OCI-LY3 (cell line): ENCODE measurements around the gene ROCK2.

Source experiments
- H2AFZ ChIP-seq: fragments of 200-600, 300-600 bp; shearing (Covaris generic); 2 replicates; pipeline ENCODE4 v1.6.0; 2014; ENCODE audit warnings: antibody characterized with exemption, low read depth, low read length
- H3K27ac ChIP-seq: fragments of 200-600, 300-600 bp; sonication (generic); 2 replicates; pipeline ENCODE4 v1.5.1; 2014; ENCODE audit warnings: mild to moderate bottlenecking, low read length, moderate library complexity, mixed read lengths
- H3K27me3 ChIP-seq: fragments of 200-600, 300-600 bp; sonication (generic); 2 replicates; pipeline ENCODE4 v1.6.1; 2014; ENCODE audit warnings: low read depth, low read length, mixed read lengths
- H3K36me3 ChIP-seq: fragments of 200-600, 300-600 bp; sonication (generic); replicated peaks from 2 replicates; pipeline ENCODE3; 2014; ENCODE audit warnings: low read depth, low read length, mixed read lengths
- H3K4me1 ChIP-seq: fragments of 300-600, 200-600 bp; sonication (generic); 2 replicates; pipeline ENCODE4 v1.6.1; 2014; ENCODE audit warnings: low read length, mixed read lengths
- H3K4me2 ChIP-seq: fragments of 200-600, 300-600 bp; sonication (generic); 2 replicates; pipeline ENCODE4 v1.6.1; 2014; ENCODE audit warnings: low read length, mixed read lengths
- H3K4me3 ChIP-seq: fragments of 300-600, 200-600 bp; sonication (generic); 2 replicates; pipeline ENCODE4 v1.5.1; 2014; ENCODE audit warnings: antibody characterized with exemption, mild to moderate bottlenecking, low read length, moderate library complexity
- H3K79me2 ChIP-seq: fragments of 300-600, 200-600 bp; shearing (Covaris generic); 2 replicates; pipeline ENCODE4 v1.6.1; 2014; ENCODE audit warnings: mild to moderate bottlenecking, low read length, mixed read lengths
- H3K9ac ChIP-seq: fragments of 300-600, 200-600 bp; shearing (Covaris generic); 2 replicates; pipeline ENCODE4 v1.6.0; 2014; ENCODE audit warnings: mild to moderate bottlenecking, low read length, moderate library complexity
- H3K9me3 ChIP-seq: fragments of 200-600, 300-600 bp; shearing (Covaris generic); 2 replicates; pipeline ENCODE4 v1.6.1; 2014; ENCODE audit warnings: low read length, mixed read lengths; ENCODE audit not compliant: insufficient read depth
- H4K20me1 ChIP-seq: fragments of 200-600, 300-600 bp; sonication (generic); 2 replicates; pipeline ENCODE4 v1.6.1; 2016; ENCODE audit warnings: low read length, mixed read lengths; ENCODE audit not compliant: insufficient read depth
- CTCF ChIP-seq: fragments of 200-600, 300-600 bp; sonication (generic); IDR thresholded peaks from 2 replicates; pipeline ENCODE4 v1.5.1; 2014; ENCODE audit warnings: antibody characterized with exemption, low read length, low read depth
- EZH2phosphoT487 ChIP-seq: fragments of 200-600 bp; shearing (Covaris generic); IDR thresholded peaks from 2 replicates; pipeline ENCODE4 v1.6.1; 2018; ENCODE audit warnings: antibody characterized with exemption, mixed run types, low read depth

ROCK2 gene

DNA sequence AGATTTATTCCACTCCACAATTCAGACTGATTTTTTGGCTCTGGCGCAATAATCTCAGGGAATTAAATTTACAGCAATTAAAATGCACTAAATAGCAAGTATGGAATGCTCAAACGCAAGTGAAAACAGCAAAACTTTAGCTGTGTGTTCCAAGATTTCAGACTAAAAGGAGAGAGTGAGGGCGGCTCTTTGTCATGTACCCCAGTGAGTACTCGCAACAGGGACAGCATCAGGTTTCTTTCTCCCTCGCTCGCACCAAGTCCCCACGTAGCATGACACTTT lies 1.1 kb downstream of the ROCK2 start:
- H3K9ac ChIP-seq, result peak overlapping the region; percentile 91
- peaks cover 58% of the 10 kb centered on the region for H3K79me2 ChIP-seq
- H3K4me3 ChIP-seq, result peak overlapping the region; percentile 93
- no peaks in the 10 kb centered on the region for H3K9me3 ChIP-seq
- TF ChIP-seq EZH2phosphoT487, result no peak
- TF ChIP-seq CTCF, result no peak
- peaks cover 20% of the 10 kb centered on the region for H3K4me1 ChIP-seq
- H3K36me3 ChIP-seq, result no peaks in the 10 kb centered on the region
- peaks cover 3% of the 10 kb centered on the region; the same call in 1 of the 2 replicates for H3K27me3 ChIP-seq
- peak overlapping the region; percentile 89 for H3K4me2 ChIP-seq
- no peak overlapping the region for H2AFZ ChIP-seq
- 0 out of 2 replicates have a peak overlapping the region, but pooled peaks have one; percentile 47 for H3K27ac ChIP-seq
- H4K20me1 ChIP-seq, result peaks cover 44% of the 10 kb centered on the region

GRCh38 chr2:11342551-11343367 lies 1.7 kb downstream of the ROCK2 start:
- peak overlapping the region; percentile 93 for H3K4me3 ChIP-seq
- peaks cover 63% of the 10 kb centered on the region for H3K79me2 ChIP-seq
- no peaks in the 10 kb centered on the region for H3K27me3 ChIP-seq
- no peaks in the 10 kb centered on the region for H3K9me3 ChIP-seq
- H3K4me2 ChIP-seq, result peak overlapping the region; percentile 89
- H3K27ac ChIP-seq, result no peak overlapping the region
- H3K9ac ChIP-seq, result peak overlapping the region; percentile 91
- H4K20me1 ChIP-seq, result peaks cover 44% of the 10 kb centered on the region
- TF ChIP-seq EZH2phosphoT487 (no peak), CTCF (no peak)
- no peak overlapping the region for H2AFZ ChIP-seq
- peaks cover 20% of the 10 kb centered on the region for H3K4me1 ChIP-seq
- H3K36me3 ChIP-seq, result no peaks in the 10 kb centered on the region

DNA sequence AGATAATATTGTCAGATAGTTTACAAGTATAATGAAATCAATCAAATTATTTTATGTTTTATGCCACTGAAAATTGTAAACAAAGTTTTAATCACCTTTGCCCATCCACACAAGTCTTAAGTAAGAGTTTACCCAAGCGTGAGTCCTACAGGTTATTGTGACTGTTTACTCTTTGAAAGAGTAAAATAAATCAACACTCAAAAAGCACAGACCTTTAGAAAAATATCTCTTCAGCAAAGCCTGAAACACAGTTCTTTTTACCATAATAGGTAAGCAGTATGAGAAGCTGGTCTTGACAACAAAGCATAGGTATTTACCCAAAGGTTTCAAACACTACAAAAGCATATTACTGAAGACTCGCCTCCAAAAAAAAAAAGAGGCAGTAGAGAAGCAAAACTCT lies 3.7 kb downstream of the ROCK2 start:
- peaks cover 20% of the 10 kb centered on the region for H3K4me1 ChIP-seq
- H3K4me2 ChIP-seq, result no peak overlapping the region
- no peak overlapping the region for H3K27ac ChIP-seq
- no peaks in the 10 kb centered on the region for H3K36me3 ChIP-seq
- H3K27me3 ChIP-seq, result no peaks in the 10 kb centered on the region
- no peak overlapping the region for H3K9ac ChIP-seq
- H3K9me3 ChIP-seq, result no peaks in the 10 kb centered on the region
- H2AFZ ChIP-seq, result no peak overlapping the region
- H4K20me1 ChIP-seq, result peaks cover 44% of the 10 kb centered on the region
- H3K4me3 ChIP-seq, result no peak overlapping the region
- H3K79me2 ChIP-seq, result peaks cover 81% of the 10 kb centered on the region
- no peak for TF ChIP-seq EZH2phosphoT487
- TF ChIP-seq CTCF, result no peak

- Histone ChIP-seq H3K4me3 (no peak overlapping the region), H2AFZ (no peak overlapping the region), H3K27me3 (no peaks in the 10 kb centered on the region), H3K9me3 (no peaks in the 10 kb centered on the region), H3K4me2 (peak overlapping the region; percentile 24), H3K9ac (no peak overlapping the region), H4K20me1 (peaks cover 45% of the 10 kb centered on the region), H3K27ac (no peak overlapping the region), H3K36me3 (no peaks in the 10 kb centered on the region), H3K4me1 (peaks cover 16% of the 10 kb centered on the region), H3K79me2 (peaks cover 89% of the 10 kb centered on the region)
- TF ChIP-seq EZH2phosphoT487 (no peak), CTCF (no peak)
Measured at GRCh38 chr2:11339508-11340083, 4.8 kb downstream of the ROCK2 start.
